Myocyte (in vitro differentiated cells): Measurements from ENCODE around the gene USP33. TPM values are rescaled to one million over a fixed set of nuclear protein-coding genes. Genes with fewer than 3 reads are reported as not detected.
"Not testable (repeated sequence)": the region's sequence is repeated elsewhere in the genome, so short reads cannot be mapped to it uniquely, and the experiment has no call there.

Experiments used
- DNase-seq: peaks from one replicate; pipeline ENCODE4 v3.0.0-alpha.2; 2012; ENCODE audit warnings: low read depth
- total RNA-seq: library from RNA; depleted of rRNA; stranded (reverse); fragments of >200 nt; gene quantifications from 2 replicates; pipeline ENCODE4 v1.2.3, GENCODE V29; 2014

USP33 gene
- total RNA-seq, 1 donor from 2014 or later, result 42.9 TPM

DNA sequence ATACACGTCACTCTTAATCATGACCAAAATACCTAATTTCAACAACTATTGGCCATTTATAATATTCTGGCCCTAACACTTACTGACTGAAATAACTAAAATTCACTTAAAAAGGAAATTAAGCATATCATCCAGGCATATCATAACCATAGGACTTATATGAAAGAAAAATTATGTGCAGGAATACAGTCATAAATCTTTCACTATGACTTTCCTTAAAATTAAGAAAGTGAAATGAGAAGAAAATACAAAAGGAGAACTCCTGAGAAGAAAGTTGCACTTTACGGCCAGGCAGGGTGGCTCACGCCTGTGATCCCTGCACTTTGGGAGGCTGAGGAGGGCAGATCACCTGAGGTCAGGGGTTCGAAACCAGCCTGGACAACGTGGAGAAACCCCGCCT, 86.6 kb downstream of the USP33 start:
- DNase-seq, result no peak

GRCh38 chr1:77672374-77672773, 87.3 kb downstream of the USP33 start:
- no peak for DNase-seq

DNA sequence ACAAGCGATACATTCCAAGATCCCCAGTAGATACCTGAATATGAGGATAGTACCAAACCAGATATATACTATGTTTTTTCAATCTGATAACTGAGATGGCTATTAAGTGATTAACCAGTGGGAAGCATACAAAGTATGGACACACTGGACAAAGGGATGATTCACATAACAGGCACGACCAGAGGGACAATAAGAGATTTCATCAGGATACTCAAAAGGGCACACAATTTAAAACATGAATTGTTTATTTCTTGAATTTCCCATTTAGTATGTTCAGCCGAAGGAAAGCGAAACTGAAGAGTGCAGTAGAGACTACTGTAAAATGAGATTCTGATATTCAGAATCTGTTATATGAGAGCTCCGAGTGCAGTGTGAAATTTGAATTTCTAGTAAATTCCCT, 87.8 kb downstream of the USP33 start:
- DNase-seq, result peak; percentile 25

GRCh38 chr1:77670330-77670729, 89.3 kb downstream of the USP33 start:
- no peak for DNase-seq

GRCh38 chr1:77668924-77669449, 90.7 kb downstream of the USP33 start:
- no peak for DNase-seq

DNA sequence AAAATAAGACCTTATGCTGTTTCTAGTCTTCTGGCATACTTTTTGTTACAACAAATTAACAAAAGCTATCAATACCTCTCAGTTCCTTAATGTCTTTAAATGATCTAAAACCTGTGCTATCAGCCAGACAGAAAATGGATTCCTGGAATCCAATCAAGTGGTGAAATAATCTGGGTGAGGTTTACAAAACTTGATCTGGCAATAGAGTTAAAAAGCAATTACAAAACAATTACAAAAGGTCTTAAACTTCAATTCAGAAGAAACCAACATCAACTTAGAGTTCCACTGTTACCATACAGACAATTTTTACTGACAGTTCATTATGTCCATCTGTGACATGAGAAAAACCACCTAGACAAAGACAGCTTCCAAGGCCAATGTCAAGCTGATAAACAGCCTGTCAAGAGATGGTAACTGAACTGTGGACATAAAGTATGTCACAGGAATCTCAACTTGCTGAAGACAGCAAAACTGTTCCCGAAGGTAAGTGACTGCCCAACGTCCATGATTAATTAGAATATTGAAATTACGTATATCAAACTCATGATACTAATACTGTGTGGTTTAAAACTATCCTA, 94.6 kb downstream of the USP33 start:
- no peak for DNase-seq

DNA sequence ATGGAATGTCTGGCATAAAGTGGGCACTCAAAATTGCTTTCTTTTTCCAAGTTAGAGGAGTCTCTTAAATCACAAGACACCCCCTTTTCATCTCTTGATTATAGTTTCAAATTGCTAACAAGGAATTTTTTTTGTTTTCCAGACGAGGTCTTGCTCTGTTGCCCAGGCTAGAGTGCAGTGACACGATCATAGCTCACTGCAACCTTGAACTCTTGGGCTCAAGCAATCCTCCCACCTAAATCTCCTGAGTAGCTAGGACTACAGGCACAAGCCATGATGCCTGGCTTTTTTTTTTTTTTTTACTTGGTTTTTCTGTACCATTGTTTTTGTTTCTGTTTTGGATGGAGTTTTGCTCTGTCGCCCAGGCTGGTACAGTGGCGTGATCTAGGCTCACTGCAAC, 98.0 kb downstream of the USP33 start:
- no peak for DNase-seq

- DNase-seq, result no peak
Measured at GRCh38 chr1:77659879-77660593, 99.6 kb downstream of the USP33 start.

GRCh38 chr1:77658271-77658670, 101.4 kb downstream of the USP33 start:
- DNase-seq, result no peak

DNA sequence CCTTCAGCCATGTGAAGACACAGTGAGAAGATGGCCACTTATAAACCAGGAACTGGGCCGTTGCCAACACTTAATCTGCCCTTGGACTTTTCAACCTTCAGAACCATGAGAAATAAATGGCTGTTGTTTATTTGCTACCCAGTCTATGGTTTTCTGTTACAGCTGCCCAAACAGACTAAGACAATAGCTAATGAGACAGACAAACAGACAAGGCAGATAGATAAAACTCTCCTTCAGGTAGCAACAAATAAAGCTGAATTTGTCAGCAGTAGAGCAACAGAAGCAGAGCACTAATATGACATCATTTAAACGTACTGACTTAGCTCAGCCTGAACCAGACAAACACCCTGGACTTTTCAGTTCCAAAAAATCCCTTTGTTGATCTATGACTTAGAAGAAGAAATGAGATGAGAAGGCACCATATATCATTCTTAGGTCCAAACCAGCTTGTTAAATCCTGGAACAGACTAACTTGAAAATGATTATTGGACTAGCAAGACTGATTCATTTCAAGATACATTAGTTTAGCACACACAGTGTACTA, 104.1 kb downstream of the USP33 start:
- DNase-seq, result peak; percentile 38

- DNase-seq, result no peak
Measured at GRCh38 chr1:77652970-77653516, 106.6 kb downstream of the USP33 start.

DNA sequence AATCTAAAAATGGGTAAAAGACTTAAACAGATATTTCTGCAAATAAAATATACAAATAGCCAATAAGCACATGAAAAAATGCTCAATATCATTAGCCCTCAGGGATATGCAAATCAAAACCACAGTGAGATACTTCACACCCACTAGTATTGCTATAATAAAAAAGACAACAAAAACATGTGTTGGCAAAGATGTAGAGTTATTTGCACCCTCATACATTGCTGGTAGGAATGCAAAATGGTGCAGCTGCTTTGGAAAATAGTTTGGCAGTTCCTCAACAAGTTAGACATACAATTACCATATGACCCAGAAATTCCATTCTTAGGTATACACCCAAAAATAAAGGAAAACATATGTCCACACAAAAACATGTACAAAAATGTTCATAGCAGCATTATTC, 107.4 kb downstream of the USP33 start:
- DNase-seq, result no peak

GRCh38 chr1:77649127-77649526, 110.5 kb downstream of the USP33 start:
- DNase-seq, result no peak

GRCh38 chr1:77646224-77646623, 113.4 kb downstream of the USP33 start:
- DNase-seq, result not testable (repeated sequence)

Other genes starting within 250 kb of the USP33 start
- 68.3 and 88.4 TPM in 2 replicates for gene ZZZ3, start 77.2 kb downstream of the USP33 start, total RNA-seq
- gene MIGA1, start 19.8 kb upstream of the USP33 start, total RNA-seq, result 9.6 and 14.4 TPM in 2 replicates
- gene NEXN, start 128.8 kb upstream of the USP33 start, total RNA-seq, result 100 and 144 TPM in 2 replicates
- 107 and 134 TPM in 2 replicates for gene FUBP1, start 219.2 kb upstream of the USP33 start, total RNA-seq
- gene DNAJB4, start 245.1 kb upstream of the USP33 start, total RNA-seq, result 223 and 226 TPM in 2 replicates